Brain microvascular endothelial cell (primary cell): ENCODE data around the gene APBB2.

Source experiments
- DNase-seq: peaks from one replicate; pipeline ENCODE4 v3.0.0-alpha.2; 2020
- H3K27ac ChIP-seq: fragments of 250-450 bp; sonication (Bioruptor Pico); 2 replicates; pipeline ENCODE4 v1.5.1; 2020; ENCODE audit warnings: mild to moderate bottlenecking, moderate library complexity
- H3K27me3 ChIP-seq: fragments of 250-450 bp; sonication (Bioruptor Pico); replicated peaks from 2 replicates; pipeline ENCODE4 v1.5.1; 2020; ENCODE audit warnings: mild to moderate bottlenecking
- H3K36me3 ChIP-seq: fragments of 250-450 bp; sonication (Bioruptor Pico); replicated peaks from 2 replicates; pipeline ENCODE4 v1.5.1; 2020; ENCODE audit warnings: mild to moderate bottlenecking
- H3K4me3 ChIP-seq: 2 replicates; pipeline ENCODE4 v1.5.1; 2011; ENCODE audit warnings: low read depth, mild to moderate bottlenecking, control low read depth, low read length, moderate library complexity
- CTCF ChIP-seq: IDR thresholded peaks from 2 replicates; pipeline ENCODE4 v1.5.1; 2011; ENCODE audit warnings: low read depth, mild to moderate bottlenecking, moderate library complexity, low read length, control low read depth, inconsistent platforms; ENCODE audit errors: missing control alignments
- in situ Hi-C: cut with HindIII; loops from 2 replicates; pipeline ENCODE4 v1.10.0; 2017; ENCODE audit warnings: low sequenced_read_pairs, low pct_ligation_motif_present

APBB2 gene

GRCh38 chr4:40877081-40877480 is 337.3 kb downstream of the APBB2 start:
- TF ChIP-seq CTCF: no peak
- Histone ChIP-seq H3K27me3 (no peaks in the 10 kb centered on the region), H3K4me3 (no peak overlapping the region), H3K27ac (no peak overlapping the region), H3K36me3 (peaks cover 60% of the 10 kb centered on the region)
- in situ Hi-C loops: no loop called here
- no peak for DNase-seq

- no peak overlapping the region for H3K4me3 ChIP-seq
- DNase-seq: no peak
- in situ Hi-C loops: no loop called here
- H3K27me3 ChIP-seq: no peaks in the 10 kb centered on the region
- peaks cover 61% of the 10 kb centered on the region for H3K36me3 ChIP-seq
- H3K27ac ChIP-seq: no peak overlapping the region
- TF ChIP-seq CTCF: no peak
Measured at GRCh38 chr4:40875507-40876150, 338.7 kb downstream of the APBB2 start.

- in situ Hi-C loops: no loop called here
- H3K4me3 ChIP-seq: no peak overlapping the region
- no peak for TF ChIP-seq CTCF
- DNase-seq: no peak
- H3K27me3 ChIP-seq: no peaks in the 10 kb centered on the region
- H3K36me3 ChIP-seq: peaks cover 56% of the 10 kb centered on the region
- no peak overlapping the region for H3K27ac ChIP-seq
Measured at GRCh38 chr4:40874901-40875300, 339.4 kb downstream of the APBB2 start.

- DNase-seq: no peak
- in situ Hi-C loops: no loop called here
- H3K4me3 ChIP-seq: no peak overlapping the region
- no peak for TF ChIP-seq CTCF
- H3K36me3 ChIP-seq: peaks cover 54% of the 10 kb centered on the region
- H3K27ac ChIP-seq: no peak overlapping the region
- no peaks in the 10 kb centered on the region for H3K27me3 ChIP-seq
Measured at GRCh38 chr4:40874331-40874730, 340.0 kb downstream of the APBB2 start.

GRCh38 chr4:40871695-40872250 is 342.6 kb downstream of the APBB2 start:
- no peak overlapping the region for H3K27ac ChIP-seq
- H3K4me3 ChIP-seq: no peak overlapping the region
- no peak for TF ChIP-seq CTCF
- peaks cover 48% of the 10 kb centered on the region for H3K36me3 ChIP-seq
- in situ Hi-C loops: no loop called here
- no peak for DNase-seq
- H3K27me3 ChIP-seq: no peaks in the 10 kb centered on the region

GRCh38 chr4:40870150-40870549 is 344.2 kb downstream of the APBB2 start:
- in situ Hi-C loops: no loop called here

More at GRCh38 chr4:40870150-40870549, 344.2 kb downstream of the APBB2 start:
- H3K27me3 ChIP-seq: no peaks in the 10 kb centered on the region
- peaks cover 49% of the 10 kb centered on the region for H3K36me3 ChIP-seq
- no peak for TF ChIP-seq CTCF
- no peak for DNase-seq
- H3K4me3 ChIP-seq: no peak overlapping the region
- H3K27ac ChIP-seq: no peak overlapping the region
